SJCRH30 (cell line): Measurements from ENCODE around the gene TNNT2. TPM values are rescaled to one million over a fixed set of nuclear protein-coding genes. Genes with fewer than 3 reads are reported as not detected.
A peak's percentile ranks its signal among the peaks of the same experiment; 100 is the strongest.

ENCODE experiments used
- DNase-seq, 2 experiments: peaks; one replicate each; pipeline ENCODE4 v3.0.0-alpha.2; 2015 to 2020
- H3K27ac ChIP-seq: fragments of 250-450 bp; sonication (Bioruptor Pico); 2 replicates; pipeline ENCODE4 v1.5.1; 2020; ENCODE audit warnings: mild to moderate bottlenecking, moderate library complexity
- H3K27me3 ChIP-seq: fragments of 250-450 bp; sonication (Bioruptor Pico); 2 replicates; pipeline ENCODE4 v1.5.1; 2020; ENCODE audit warnings: mild to moderate bottlenecking, moderate library complexity
- H3K36me3 ChIP-seq: fragments of 250-450 bp; sonication (Bioruptor Pico); 2 replicates; pipeline ENCODE4 v1.5.1; 2020; ENCODE audit warnings: mild to moderate bottlenecking, moderate library complexity
- H3K4me1 ChIP-seq: fragments of 250-450 bp; sonication (Bioruptor Pico); 2 replicates; pipeline ENCODE4 v1.5.1; 2020; ENCODE audit warnings: mild to moderate bottlenecking, moderate library complexity
- H3K4me3 ChIP-seq: fragments of 250-450 bp; sonication (Bioruptor Pico); 2 replicates; pipeline ENCODE4 v1.5.1; 2020; ENCODE audit warnings: mild to moderate bottlenecking, moderate library complexity
- H3K9me3 ChIP-seq: fragments of 250-450 bp; sonication (Bioruptor Pico); replicated peaks from 2 replicates; pipeline ENCODE4 v1.5.1; 2020; ENCODE audit warnings: mild to moderate bottlenecking, moderate library complexity
- total RNA-seq: library from RNA; depleted of rRNA; stranded (reverse); fragments of >200 nt; shearing (Covaris generic); gene quantifications from 2 replicates; pipeline ENCODE4 v1.2.3, GENCODE V29; 2014

The TNNT2 gene
- total RNA-seq, 1 experiment from 2014 or later, result 90.0 TPM

- Histone ChIP-seq H3K9me3 (no peaks in the 10 kb centered on the region), H3K27me3 (no peaks in the 10 kb centered on the region), H3K4me3 (no peak overlapping the region), H3K36me3 (peaks cover 80% of the 10 kb centered on the region), H3K27ac (no peak overlapping the region), H3K4me1 (peaks cover 10% of the 10 kb centered on the region)
- DNase-seq, result no peak
Measured at GRCh38 chr1:201408834-201409200, 31.3 kb upstream of the TNNT2 start.

GRCh38 chr1:201408176-201408833, 30.8 kb upstream of the TNNT2 start:
- Histone ChIP-seq H3K27me3 (no peaks in the 10 kb centered on the region), H3K9me3 (no peaks in the 10 kb centered on the region), H3K4me3 (no peak overlapping the region), H3K27ac (no peak overlapping the region), H3K36me3 (peaks cover 75% of the 10 kb centered on the region), H3K4me1 (peaks cover 10% of the 10 kb centered on the region)
- DNase-seq, result peak; percentile 89 to 96

- Histone ChIP-seq H3K27me3 (no peaks in the 10 kb centered on the region), H3K4me3 (no peak overlapping the region), H3K9me3 (no peaks in the 10 kb centered on the region), H3K36me3 (peaks cover 61% of the 10 kb centered on the region), H3K27ac (no peak overlapping the region), H3K4me1 (peaks cover 10% of the 10 kb centered on the region)
- no peak for DNase-seq
Measured at GRCh38 chr1:201406831-201407406, 29.4 kb upstream of the TNNT2 start.

GRCh38 chr1:201405484-201405831, 28.0 kb upstream of the TNNT2 start:
- Histone ChIP-seq H3K4me1 (peaks cover 10% of the 10 kb centered on the region), H3K4me3 (no peak overlapping the region), H3K36me3 (peaks cover 46% of the 10 kb centered on the region), H3K9me3 (no peaks in the 10 kb centered on the region), H3K27ac (no peak overlapping the region), H3K27me3 (no peaks in the 10 kb centered on the region)
- peak in 1 of 2 experiments; percentile 34 for DNase-seq

- H3K27me3 ChIP-seq, result no peaks in the 10 kb centered on the region
- H3K4me3 ChIP-seq, result no peak overlapping the region
- DNase-seq, result no peak
- H3K36me3 ChIP-seq, result peaks cover 42% of the 10 kb centered on the region
- H3K4me1 ChIP-seq, result peaks cover 10% of the 10 kb centered on the region
- H3K9me3 ChIP-seq, result no peaks in the 10 kb centered on the region
- H3K27ac ChIP-seq, result no peak overlapping the region
Measured at GRCh38 chr1:201404722-201405483, 27.4 kb upstream of the TNNT2 start.

- Histone ChIP-seq H3K36me3 (peaks cover 33% of the 10 kb centered on the region), H3K9me3 (no peaks in the 10 kb centered on the region), H3K4me3 (no peak overlapping the region), H3K4me1 (peaks cover 8% of the 10 kb centered on the region), H3K27me3 (no peaks in the 10 kb centered on the region), H3K27ac (no peak overlapping the region)
- no peak for DNase-seq
Measured at GRCh38 chr1:201404055-201404454, 26.6 kb upstream of the TNNT2 start.

- H3K4me3 ChIP-seq, result no peak overlapping the region
- peaks cover 3% of the 10 kb centered on the region for H3K4me1 ChIP-seq
- no peaks in the 10 kb centered on the region for H3K27me3 ChIP-seq
- no peaks in the 10 kb centered on the region for H3K9me3 ChIP-seq
- peaks cover 26% of the 10 kb centered on the region for H3K36me3 ChIP-seq
- DNase-seq, result no peak
- H3K27ac ChIP-seq, result no peak overlapping the region
Measured at GRCh38 chr1:201403359-201403758, 25.9 kb upstream of the TNNT2 start.

- H3K36me3 ChIP-seq, result peaks cover 11% of the 10 kb centered on the region
- no peak for DNase-seq
- no peaks in the 10 kb centered on the region for H3K27me3 ChIP-seq
- no peak overlapping the region for H3K4me3 ChIP-seq
- H3K4me1 ChIP-seq, result peaks cover 18% of the 10 kb centered on the region
- no peak overlapping the region for H3K27ac ChIP-seq
- no peaks in the 10 kb centered on the region for H3K9me3 ChIP-seq
Measured at GRCh38 chr1:201401700-201402099, 24.2 kb upstream of the TNNT2 start.

DNA sequence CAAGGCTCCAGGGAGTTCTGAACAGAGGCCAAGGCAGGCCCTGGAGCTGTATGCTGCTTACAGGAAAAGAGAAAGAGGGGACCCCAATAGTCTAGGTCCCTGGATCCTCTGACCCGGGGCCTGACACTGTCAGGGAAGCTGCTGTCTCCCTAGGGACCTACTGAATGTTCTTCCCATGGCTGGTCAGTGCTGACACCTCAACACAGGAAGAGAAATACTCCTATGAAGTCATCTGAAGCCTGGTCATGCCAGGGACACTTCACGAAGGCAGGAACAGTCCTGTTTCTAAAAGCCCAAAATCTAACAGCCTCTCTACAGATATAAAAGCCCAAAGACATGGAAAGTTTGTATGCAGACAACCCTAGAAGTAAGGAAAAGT, 23.4 kb upstream of the TNNT2 start:
- H3K4me1 ChIP-seq, result peaks cover 26% of the 10 kb centered on the region
- H3K36me3 ChIP-seq, result peaks cover 3% of the 10 kb centered on the region
- H3K27me3 ChIP-seq, result no peaks in the 10 kb centered on the region
- no peak overlapping the region for H3K4me3 ChIP-seq
- H3K9me3 ChIP-seq, result no peaks in the 10 kb centered on the region
- no peak for DNase-seq
- no peak overlapping the region for H3K27ac ChIP-seq

DNA sequence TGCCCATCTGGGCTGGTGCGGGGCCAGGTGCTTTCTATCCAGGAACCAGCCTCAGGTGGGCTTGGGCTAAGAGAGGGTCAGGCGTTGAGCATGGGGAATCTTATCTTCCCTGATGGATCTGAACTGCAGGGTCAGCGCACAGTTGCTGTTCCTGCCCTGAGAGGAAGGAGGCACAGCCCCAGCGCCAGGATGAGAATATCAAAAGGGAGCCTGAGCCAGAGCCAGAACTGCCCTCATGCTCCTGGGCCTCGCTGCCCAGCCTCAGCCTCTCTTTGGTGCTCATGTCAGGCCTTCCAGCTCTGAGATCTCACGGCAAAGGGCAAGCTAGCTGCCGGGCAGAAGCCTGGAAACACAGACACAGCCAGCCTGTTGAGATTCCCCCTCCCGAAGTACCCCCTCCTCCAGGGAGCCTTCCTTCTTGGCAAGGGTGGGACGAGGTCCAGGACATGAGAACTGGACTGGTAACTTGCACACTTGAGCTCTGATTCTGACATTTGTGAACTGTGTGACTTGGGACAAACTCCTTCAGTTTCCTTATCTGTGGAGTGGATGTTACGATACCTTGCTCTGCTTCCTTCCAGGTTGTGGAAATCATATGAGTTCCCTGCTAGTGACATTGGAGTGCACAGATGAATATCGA, 22.9 kb upstream of the TNNT2 start:
- H3K4me3 ChIP-seq, result no peak overlapping the region
- DNase-seq, result no peak
- H3K4me1 ChIP-seq, result peaks cover 32% of the 10 kb centered on the region
- H3K27ac ChIP-seq, result no peak overlapping the region
- H3K9me3 ChIP-seq, result no peaks in the 10 kb centered on the region
- no peaks in the 10 kb centered on the region for H3K36me3 ChIP-seq
- H3K27me3 ChIP-seq, result no peaks in the 10 kb centered on the region

- no peak for DNase-seq
- H3K4me3 ChIP-seq, result no peak overlapping the region
- no peaks in the 10 kb centered on the region for H3K36me3 ChIP-seq
- H3K4me1 ChIP-seq, result peaks cover 39% of the 10 kb centered on the region
- no peaks in the 10 kb centered on the region for H3K27me3 ChIP-seq
- H3K27ac ChIP-seq, result no peak overlapping the region
- no peaks in the 10 kb centered on the region for H3K9me3 ChIP-seq
Measured at GRCh38 chr1:201399352-201400126, 22.1 kb upstream of the TNNT2 start.

GRCh38 chr1:201399018-201399351, 21.5 kb upstream of the TNNT2 start, which contains the start of gene LAD1:
Gene LAD1, minus strand, starts transcription at chr1:201399324. Its CDS starts 18 bp downstream, at chr1:201399306.
- peaks cover 43% of the 10 kb centered on the region for H3K4me1 ChIP-seq
- no peak within 1 kb of the TSS for H3K27ac ChIP-seq
- H3K36me3 ChIP-seq, result no peaks in the 10 kb centered on the region
- no peak for DNase-seq
- no peak within 1 kb of the TSS for H3K4me3 ChIP-seq
- no peaks in the 10 kb centered on the region for H3K9me3 ChIP-seq
- H3K27me3 ChIP-seq, result no peaks in the 10 kb centered on the region

GRCh38 chr1:201397675-201398074, 20.2 kb upstream of the TNNT2 start:
- Histone ChIP-seq H3K4me3 (no peak overlapping the region), H3K9me3 (no peaks in the 10 kb centered on the region), H3K4me1 (peaks cover 43% of the 10 kb centered on the region), H3K27ac (peak overlapping the region; percentile 77), H3K36me3 (no peaks in the 10 kb centered on the region), H3K27me3 (no peaks in the 10 kb centered on the region)
- DNase-seq, result no peak

GRCh38 chr1:201396861-201397464, 19.5 kb upstream of the TNNT2 start:
- Histone ChIP-seq H3K4me1 (peaks cover 45% of the 10 kb centered on the region), H3K4me3 (no peak overlapping the region), H3K27me3 (no peaks in the 10 kb centered on the region), H3K27ac (peak overlapping the region; percentile 77), H3K9me3 (no peaks in the 10 kb centered on the region), H3K36me3 (no peaks in the 10 kb centered on the region)
- DNase-seq, result peak; percentile 95
